DMS114 treated with DMSO at 0.1 percent for 48 hours (cell line): Measurements from ENCODE around the gene SLC14A1.

Source experiments
- DNase-seq: peaks from one replicate; lab custom pipeline; 2025; ENCODE audit not compliant: unreplicated experiment; lab: John Stamatoyannopoulos, UW

The SLC14A1 gene

DNA sequence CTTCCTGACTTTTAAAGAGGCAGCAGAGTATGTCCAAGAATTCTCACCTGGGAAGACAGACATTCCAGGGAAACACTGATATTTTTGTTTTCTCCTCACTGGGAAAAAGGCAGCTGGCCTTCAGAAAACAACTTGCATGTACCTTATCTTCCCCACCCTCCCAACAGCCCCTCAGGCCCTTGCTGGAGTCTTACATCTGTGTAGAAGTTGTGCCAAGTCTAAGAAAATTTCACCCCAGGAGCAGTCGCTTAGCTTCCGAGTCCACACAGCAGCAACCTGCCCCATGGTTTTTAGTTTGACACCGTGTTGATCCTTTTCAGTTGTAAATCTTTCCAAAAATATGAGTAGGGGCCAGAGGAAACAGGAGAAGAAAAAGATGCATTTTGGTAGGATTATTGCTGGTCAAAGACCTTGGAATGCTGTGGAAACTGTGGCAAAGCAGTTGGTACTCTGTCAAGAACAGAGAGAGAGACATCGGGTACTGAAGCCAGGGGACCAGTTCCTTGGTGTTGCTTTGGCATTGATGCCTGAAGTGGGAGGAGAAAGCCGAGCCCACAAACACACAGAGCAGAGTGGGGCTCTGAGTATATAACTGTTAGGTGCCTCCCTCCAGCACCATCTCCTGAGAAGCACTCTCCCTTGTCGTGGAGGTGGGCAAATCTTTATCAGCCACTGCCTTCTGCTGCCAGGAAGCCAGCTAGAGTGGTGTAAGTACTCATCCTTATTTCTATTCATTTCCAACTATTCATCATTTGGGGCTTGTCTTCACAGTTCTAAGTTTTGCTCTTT lies at the start of gene SLC14A1:
Gene SLC14A1 (plus strand): TSS at position 615 of the 789 bp plus-strand sequence. CDS start 6,140 bp downstream, outside the sequence.
- no peak for DNase-seq

DNA sequence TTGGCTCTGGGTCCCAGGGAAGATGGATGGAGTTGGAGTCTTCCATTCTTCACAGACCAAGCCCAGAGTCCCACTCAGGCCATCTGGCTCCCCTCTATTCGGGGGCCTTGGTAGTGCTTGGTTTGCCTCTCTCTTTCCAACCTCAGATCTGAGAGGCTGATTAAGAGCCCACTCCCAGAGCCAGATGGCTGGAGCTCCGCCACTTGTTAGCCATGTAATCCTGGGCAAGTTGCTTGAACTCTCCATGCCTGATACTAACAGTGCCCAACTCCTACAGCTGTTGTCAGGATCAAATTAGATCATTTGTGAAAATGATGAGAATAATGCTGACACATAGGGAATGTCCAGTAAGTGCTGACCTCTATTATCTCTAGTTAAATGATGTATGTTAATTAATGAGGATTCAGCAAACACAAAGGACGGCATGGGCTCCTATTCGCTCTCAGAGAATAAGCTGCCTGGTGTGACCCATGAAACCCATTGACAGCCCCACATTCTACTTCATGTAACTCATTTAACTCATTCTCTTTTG lies 46.6 kb upstream of the SLC14A1 start:
- no peak for DNase-seq

DNA sequence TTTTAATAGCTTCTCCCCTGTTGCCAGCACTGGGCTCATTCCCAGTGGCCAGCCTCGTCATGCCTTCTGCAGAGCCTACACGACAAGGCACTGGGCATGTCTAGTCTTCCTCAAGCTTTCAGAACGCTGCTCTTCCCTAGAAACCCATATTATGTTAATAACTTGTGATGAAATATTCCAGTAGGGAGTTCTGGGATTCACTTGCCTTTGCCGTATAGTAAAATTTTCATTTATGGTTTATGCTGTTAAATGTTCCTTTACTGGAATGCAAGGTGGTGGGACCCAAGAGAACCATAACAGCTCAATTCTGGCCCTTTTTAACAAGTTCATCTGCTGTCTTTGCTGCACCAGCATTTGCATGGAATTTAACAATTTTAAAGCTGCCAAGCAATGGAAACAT lies 45.5 kb upstream of the SLC14A1 start:
- DNase-seq, result no peak

DNA sequence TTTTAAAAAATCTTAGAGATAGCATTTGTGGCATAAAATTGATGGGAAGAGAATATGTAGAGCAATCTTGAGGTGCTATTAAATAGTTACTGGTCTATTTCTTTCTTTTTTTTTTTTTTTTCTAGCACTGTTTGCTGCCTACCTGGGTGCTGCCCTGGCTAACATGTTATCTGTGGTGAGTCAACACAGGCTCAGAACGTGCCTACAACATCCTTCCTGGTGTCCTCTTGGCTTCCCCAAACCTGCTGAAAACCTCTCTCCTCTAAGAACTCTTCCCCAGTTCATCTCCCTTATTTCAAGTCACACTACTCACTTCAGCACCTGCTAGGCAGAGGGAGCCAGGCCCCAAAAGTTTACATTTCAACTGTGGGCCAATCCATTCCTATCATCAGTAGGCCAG lies 45.1 kb upstream of the SLC14A1 start:
- DNase-seq, result no peak

DNA sequence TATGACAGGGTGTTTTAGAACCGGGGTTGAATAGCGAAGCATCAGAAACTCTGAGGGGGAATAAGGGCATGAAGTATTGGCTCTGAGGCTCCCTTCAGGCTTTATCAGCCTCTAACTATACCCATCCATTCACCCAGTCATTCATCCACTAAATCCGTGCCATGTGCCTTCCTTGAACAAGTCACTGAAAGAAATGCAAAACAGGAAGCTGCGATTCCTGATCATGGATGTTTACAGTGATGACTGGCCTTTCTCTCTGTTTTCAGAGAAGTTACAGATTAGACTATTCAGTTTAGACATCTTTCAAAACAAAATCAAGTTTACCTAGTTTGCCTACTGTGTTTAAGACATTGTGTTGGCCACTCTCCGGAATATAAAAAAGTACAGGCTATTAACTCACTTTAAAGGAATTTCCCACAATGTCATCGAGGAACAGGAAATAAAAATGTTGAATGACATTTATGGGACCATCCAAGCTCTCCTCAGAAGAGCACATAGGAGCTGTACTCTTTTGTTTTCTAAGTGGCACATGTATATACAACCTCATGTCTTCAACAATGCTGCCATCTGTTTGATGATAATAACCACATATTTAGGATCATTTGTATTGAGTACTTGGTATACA lies 43.8 kb upstream of the SLC14A1 start:
- DNase-seq, result no peak

DNA sequence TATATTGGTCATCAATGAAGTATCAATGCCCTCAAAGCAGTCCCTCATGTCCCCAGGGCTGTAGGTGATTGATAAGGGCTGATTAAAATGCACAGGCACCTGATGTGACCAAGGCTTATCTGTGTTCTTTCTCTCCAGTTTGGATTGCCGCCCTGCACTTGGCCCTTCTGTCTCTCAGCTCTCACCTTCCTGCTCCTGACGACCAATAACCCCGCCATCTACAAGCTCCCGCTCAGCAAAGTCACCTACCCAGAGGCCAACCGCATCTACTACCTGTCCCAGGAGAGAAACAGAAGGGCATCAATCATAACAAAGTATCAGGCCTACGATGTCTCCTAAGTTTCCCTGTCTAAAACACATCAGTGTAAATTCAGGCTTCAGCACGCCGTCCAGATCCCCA lies 41.8 kb upstream of the SLC14A1 start:
- DNase-seq, result no peak

DNA sequence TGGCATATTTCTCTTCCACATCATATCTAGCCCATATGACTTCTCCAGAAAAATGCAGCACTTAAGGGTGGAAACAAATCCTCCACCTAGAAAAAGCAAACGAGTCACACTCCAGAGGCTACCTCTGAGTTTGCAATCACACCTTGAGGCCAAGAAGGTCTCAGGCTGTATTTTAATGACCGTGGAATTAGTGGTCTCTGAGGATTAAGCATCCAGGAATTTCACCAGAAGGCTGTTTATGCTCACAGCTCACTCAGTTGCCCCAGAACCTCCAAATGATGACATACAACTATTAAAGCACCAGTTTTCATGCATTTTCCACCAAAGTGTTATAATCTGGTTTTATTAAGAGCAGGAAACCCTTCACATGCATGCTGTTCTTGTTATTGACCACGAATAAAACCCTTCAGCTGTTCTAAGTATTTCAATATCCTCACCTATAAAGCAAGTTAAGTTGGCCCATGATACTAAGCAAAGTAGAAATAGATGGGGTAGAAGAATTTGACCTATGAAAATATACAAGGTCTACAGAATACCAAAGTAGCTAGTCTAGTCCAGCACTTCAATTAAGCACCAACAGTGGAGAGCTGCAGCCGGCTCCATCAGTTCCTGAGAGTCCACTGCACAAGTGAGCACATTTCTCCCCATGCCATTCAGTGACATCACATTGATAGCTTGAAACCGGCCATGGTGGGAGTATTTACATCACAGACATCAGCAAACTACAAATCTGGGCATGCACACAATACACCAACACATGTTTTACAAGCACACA lies 39.5 kb upstream of the SLC14A1 start:
- no peak for DNase-seq

DNA sequence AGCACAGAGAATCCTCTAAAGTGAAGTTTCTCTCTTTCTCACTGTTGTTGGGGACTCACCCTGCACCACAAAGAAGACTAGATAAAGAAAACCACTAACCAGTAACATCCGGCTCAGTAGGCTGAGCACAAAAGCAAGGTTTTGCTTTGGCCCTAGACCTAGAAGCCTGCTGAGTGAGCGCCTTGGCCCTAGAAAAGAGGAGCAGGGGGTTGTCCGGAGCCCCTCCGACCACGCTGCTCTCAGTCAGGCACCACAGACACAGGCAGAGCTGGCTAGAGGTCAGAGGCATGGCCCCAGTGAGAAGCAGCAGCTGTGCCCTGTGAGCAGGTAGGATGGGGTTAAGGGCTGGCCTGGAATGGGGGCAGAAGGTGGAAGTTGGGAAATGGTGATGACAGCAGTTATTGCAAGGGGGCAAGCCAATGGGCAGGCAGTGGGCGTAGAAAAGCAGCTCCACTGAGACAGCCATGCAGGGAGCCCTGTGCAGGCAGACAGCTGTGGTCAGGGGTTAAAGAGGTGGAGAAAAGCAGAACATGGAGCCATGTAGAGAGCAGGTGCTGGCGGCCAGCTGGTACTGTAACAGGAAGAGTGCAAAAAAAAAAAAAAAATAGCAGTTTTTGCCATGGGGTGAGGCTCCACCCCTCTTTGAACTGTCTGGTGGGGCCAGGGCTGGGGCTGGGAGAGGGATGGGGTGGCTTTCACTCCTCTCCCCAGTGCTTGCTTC lies 36.9 kb upstream of the SLC14A1 start:
- no peak for DNase-seq

DNA sequence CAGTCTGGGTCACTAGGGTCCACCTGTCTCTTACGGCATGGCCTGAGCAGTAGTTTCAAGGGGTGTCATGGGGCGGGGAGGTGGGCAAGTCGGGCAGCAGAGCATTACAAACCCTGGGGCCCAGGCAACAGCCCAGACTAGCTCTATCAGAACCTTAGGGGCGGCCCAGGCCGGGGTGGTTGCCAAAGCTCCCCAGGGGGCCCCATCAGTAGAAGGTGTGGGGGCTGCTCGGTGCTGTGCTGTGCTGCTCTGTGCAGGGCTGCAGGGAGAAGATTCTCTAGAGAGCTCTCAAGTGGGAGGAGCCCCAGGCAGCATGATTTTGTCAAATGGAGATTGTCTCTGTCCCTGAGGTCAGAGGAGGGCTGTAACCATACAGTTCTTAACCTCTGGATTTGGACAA lies 36.4 kb upstream of the SLC14A1 start:
- DNase-seq, result no peak

DNA sequence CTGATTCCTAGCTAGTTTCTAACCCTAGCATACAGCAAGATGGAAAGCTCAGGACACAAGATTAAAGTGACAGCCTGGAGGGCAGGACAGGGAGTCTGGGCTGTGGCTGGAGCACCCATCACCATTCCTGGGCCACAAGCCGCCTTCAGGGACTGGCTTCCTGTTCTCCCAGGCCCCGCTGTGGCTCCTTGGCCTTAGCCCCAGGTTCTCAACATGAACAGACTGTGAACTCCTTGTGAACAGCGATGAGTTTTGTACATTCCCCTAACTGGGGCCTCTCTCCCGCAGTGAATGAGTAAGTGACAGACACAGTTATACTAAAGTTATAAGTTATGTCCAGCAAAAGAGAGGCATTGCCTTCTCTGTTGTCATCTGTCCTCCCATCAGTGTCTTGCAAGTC lies 35.9 kb upstream of the SLC14A1 start:
- no peak for DNase-seq

DNA sequence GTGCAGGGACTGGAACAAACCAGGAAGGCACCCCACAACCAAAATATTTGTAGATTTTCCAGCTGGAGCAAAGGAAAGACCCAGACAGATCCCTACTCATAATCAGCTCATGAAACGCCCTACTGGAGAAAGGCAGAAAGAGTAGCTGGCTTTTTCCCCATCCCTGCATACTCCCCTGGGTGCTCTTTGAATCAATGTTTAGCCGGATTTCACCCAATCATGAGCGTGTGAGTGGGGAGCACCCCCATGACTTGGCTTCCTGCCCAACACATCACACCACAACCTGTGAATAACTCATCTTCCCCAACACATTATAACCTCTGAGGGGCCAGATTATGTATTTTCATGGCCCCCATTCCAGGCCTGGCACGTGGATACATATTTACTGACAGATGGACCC lies 35.1 kb upstream of the SLC14A1 start:
- no peak for DNase-seq

DNA sequence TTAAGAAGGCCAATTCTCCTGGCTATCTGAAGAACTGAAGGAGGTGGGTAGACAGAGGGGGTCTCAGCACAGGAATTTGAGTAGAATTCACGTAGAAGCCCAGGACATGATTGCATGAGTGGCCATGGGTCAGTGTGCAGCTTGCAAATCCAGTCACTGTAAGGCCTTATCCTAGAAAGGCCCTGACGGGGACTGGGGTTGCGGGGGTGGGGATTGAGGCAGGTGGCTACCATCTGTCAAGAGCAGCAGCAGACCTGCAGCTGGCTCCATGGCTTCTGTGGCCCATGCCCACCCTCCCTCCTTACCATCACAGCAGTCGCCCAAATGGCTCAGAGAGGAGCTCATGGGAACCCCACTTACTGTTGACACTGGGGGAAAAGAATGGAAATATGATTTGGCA lies 34.6 kb upstream of the SLC14A1 start:
- DNase-seq, result no peak

DNA sequence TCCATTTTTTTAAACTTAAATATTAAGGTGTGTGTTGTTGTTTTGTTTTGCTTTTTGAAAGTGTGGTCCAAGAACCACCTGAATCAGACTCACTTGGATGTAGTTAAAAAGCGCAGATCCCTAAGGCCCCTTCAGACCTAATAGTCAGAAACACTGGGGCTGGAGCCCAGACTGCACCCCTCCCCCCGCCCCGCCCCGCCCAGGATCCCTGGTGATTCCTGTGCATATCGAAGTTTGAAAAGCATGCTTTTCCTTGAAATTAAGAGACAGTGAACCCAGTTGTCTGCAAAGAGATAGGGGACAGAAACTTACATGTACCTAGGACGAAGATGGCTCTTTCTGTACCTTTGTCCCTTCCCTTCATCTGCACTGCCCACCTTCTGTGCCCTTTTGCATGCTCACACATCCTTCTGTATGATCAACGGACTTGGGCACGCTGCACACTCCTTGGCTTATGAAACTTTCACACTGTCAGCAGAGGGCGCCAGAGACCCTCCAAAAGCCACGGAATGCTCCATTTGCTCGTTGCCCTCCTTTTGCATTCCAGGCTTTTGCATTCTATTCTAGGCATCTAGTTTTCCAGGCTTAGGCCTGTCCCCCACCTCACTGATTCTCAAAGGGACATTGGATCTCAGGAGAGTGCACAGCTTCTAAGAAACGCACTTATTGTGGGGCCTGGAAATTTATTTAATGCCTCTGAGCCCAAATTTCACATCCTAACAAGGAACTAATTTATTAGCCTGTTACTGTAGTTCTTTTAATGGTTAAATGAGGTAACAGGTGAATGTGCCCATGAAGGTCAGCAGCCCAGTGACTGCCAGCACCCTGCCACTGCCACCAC lies 32.8 kb upstream of the SLC14A1 start:
- DNase-seq, result peak; percentile 63

DNA sequence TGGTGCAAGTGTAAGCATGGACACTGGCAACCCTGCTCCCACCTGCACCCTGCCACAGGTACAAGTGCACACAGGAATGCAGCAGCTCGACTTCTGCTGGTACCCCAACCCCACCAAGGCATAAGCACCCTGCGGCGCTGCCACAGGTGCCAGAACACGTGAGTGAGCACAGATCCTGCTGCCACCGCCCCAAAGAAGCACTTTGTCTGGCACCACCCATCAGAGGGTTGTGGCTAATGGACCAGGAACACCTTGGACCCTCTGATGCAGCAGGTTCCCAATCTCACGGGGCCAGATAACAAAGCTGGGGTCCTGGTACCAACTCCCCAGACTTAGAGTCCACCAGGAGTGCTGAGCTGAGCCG lies 32.2 kb upstream of the SLC14A1 start:
- DNase-seq, result no peak

DNA sequence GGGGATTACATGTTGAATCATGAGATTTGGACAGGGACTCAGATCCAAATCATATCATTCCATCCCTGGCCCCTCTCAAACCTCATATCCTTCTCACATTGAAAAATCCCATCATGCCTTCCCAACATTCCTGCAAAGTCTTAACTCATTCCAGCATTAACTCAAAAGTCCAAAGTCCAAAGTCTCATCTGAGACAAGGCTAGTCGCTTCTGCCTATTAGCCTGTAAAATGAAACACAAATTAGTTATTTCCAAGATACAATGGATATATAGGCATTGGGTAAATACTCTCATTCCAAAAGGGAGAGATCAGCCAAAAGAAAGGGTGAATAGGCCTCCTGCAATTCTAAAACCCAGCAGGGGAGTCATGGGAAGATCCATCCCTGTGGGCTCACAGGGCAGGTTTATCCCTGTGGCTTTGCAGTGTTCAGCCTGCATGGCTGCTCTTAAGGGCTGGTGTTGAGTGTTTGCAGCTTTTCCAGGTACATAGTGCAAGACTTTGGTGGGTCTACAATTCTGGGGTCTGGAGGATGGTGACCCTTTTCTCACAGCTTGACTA lies 21.2 kb upstream of the SLC14A1 start:
- no peak for DNase-seq

DNA sequence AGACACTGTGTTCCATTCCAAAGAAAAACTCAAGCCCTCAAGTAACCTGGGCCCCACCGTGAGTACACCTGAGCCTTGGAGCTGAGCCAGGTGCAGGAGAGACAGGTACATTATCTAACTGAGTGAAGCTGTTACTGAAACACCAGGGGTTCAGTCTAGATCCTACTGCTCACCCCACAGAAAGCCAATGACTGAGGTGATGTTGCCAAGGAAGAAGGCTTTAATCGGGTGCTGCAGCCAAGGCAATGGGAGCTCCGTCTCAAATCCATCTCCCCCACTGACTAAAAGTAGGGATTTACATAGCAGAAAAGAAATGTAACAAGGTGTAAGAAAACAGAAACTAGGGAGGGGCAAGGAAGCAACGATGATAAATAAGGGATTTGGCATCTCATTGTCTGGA lies 15.2 kb upstream of the SLC14A1 start:
- no peak for DNase-seq

DNA sequence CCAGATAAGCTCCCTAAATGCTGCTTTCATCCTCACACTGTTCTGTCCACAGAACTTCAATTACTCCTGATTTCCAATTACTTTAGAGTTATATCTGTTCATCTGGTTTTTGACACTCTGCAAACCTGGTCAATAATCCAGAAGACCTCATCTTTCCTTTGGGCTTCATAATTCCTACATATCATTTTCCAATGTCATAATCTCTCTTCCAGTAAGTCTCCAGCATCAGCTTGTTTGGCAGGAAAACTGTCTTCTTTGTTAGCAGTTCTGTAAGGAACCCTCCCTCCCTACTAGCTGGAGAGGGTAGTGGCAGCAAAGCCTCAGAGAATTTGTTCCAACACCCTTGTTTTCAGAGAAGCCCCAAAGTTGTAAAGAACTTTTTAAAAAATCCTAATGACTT lies 11.9 kb upstream of the SLC14A1 start:
- DNase-seq, result no peak

DNA sequence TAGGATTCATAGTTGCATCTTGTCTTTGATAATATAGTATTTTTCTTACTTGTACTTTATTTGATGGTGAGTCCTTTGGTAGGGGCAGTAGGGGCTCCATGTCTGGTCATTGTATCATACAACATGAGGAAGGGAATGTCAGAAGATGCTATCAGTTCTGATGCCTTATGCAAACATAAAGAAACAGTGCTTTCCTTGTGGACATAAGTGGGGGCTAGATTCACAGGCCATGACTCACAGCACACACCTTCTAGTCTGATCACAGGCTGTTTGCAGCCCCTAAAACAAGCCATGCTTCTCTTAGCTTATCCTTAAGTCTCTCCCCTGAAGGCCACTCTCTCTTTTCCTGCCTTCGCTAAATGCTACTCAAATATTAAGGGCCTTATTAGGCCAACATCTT lies 10.7 kb upstream of the SLC14A1 start:
- DNase-seq, result no peak

DNA sequence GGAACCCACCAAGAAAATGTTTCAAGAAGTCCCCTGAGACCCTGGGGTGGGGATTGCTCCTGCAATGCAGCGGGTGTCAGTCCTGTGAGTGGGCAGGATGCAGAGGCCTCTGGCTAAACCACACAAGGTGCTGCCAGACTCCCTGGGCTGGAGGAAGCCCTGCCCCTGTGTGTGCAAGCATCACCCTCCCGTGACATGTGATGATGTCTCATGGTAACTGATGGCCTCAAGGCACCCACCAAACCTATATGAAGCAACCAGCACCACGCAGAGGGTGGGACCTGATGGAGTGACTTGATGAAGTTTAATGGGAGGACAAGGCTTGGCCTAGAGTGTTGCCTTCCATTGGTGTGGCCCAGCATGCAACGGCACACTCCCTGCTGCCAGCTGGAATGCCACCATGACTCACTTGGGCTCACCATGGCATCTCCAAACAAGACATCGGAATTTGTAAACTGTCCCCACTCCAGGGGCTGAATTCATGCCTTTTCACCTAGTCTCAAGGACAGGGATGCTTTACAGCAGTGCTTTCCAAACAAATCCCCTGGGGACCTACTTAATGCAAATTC lies 8.7 kb upstream of the SLC14A1 start:
- no peak for DNase-seq

DNA sequence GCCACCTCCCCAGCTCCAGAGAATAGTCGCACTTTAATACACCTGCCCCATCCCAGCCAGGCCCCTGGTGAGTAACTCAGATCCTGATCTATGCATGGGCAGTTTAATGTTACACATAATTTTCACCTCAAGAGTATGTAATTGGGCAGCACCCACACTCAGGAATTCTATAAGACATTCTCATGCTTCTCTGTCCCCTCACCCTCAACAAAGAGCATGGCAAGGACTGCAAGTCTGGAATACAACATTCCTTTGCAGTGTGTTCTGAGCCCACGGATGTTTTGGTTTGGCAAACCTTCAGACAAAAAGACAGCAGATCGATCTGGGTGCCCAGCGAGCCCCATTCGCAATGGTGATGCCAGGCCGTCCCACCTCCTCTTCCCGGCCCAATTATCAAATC lies 4.9 kb upstream of the SLC14A1 start:
- DNase-seq, result no peak
